GM21515 (cell line): ENCODE measurements around the gene SGK1.
"Not testable (repeated sequence)": the region's sequence is repeated elsewhere in the genome, so short reads cannot be mapped to it uniquely, and the experiment has no call there.

Experiments used
- ATAC-seq: cut with Tn5 transposase; IDR thresholded peaks from one replicate; pipeline ENCODE4 v1.9.1; 2021; ENCODE audit not compliant: unreplicated experiment

Gene SGK1

DNA sequence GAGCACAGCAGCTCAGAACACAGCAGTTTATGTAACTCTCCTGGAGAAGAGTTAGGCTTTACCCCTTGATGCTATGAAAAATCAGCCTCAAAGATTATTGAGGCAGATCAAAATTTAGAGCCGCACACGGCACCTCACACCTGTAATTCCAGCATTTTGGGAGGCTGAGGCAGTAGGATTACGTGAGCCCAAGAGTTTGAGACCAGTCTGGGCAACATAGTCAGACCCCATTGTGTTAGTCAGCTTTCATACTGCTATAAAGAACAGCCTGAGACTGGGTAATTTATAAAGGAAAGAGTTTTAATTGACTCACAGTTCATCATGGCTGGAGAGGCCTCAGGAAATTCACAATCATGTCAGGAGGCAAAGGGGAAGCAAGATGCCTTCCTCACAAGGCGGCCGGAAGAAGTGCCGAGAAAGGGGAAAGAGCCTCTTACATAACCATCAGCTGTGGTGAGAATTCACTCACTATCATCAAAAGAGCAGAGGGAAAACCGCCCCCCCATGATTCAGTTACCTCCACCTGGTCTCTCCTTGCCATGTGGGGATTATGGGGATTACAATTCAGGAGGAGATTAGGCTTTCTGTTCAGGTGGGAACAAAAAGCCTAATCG, 87.7 kb downstream of the SGK1 start:
- ATAC-seq = no peak

- ATAC-seq = no peak
Observed at GRCh38 chr6:134229520-134229919, 88.4 kb downstream of the SGK1 start.

- no peak for ATAC-seq
Observed at GRCh38 chr6:134223796-134224420, 94.0 kb downstream of the SGK1 start.

DNA sequence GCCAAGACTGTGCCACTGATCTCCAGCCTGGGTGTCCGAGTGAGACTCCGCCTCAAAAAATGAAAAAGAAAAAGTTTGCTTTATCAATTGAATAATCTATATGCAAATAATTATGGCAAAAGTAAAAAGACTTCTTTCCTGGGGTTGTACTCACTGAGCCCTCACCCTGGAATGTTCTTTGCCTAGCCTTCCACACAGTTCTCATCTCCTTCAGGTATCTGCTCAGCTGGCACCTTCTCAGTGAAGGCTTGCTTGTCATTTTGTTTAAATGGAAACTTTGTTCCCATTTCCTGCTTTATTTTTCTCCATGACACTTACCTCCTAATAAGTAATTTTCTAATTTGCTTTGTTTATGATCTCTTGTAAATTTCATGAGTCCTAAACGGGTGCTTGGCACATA, 96.7 kb downstream of the SGK1 start:
- ATAC-seq = no peak

DNA sequence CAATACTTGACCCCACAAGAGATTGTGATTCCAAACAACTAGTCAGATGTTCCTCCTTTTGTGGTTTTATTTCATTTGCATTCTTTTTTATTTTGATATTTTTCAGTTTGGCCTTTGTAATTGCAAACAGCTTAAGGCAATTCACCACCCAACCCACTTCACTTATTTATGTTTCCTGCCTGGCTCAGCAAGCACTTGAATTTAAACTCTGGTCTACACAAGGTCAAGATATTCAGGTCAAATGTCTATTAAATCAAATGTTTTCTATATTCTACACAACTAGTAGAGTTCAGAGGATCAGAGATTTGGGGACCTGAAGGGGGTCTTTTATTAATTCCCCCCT, 100.1 kb downstream of the SGK1 start:
- no peak for ATAC-seq

GRCh38 chr6:134217105-134217797, 100.7 kb downstream of the SGK1 start:
- no peak for ATAC-seq

- ATAC-seq = peak; percentile 56
Observed at GRCh38 chr6:134216301-134217010, 101.5 kb downstream of the SGK1 start.

GRCh38 chr6:134213410-134213809, 104.5 kb downstream of the SGK1 start:
- ATAC-seq = not testable (repeated sequence)

DNA sequence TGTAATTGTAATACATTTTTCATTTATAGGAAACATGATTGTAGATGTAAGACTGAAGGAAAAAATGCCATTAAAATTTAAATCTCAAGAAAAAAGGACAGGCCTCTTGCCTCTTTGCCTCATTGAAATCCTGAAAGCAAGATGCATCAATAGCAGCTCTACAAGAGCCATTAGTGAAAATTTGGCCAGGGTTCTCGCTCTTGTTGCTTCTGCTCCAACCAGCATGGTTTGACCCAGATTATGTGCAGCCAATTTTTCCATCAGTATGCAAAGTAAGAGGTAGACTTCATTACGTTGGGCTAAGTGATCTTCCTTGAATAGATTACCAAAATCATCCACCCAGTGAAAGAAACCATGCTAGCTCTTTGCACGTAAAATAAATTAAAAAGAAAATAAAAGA, 106.6 kb downstream of the SGK1 start:
- no peak for ATAC-seq

DNA sequence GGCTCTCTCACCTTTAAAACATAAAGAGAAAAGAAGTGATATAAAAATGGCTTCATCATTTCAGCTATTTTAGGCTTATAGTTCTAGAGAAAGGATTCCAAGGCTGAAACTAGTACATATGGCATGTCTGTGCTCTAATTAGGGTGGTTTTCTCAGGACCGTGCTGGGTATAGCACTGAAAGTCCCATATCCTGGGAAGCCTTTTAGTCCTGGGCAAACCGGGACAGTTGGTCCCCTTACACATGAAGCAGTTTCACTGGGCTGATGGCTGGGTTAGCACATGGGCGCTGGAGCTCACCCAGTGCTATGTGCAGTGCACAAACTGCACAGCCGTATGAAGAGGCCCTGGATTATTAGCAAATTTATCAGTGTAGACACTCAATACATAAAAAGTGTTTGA, 110.5 kb downstream of the SGK1 start:
- no peak for ATAC-seq

GRCh38 chr6:134205366-134205765, 112.5 kb downstream of the SGK1 start:
- ATAC-seq = no peak

DNA sequence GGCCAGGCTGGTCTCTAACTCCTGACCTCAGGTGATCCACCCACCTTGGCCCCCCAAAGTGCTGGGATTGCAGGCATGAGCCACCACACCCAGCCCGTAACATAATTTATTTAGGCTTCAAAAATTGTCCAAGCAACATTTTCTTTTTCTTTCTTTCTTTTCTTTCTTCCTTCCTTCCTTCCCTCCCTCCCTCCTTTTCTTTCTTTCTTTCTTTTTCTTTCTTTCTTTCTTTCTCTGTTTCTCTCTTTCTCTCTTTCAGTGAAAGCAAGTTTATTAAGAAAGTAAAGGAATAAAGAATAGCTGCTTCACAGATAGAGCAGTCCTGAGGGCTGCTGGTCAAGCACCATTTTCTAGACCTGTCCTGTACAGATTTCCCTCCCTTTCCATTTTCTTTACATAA, 113.2 kb downstream of the SGK1 start:
- ATAC-seq = not testable (repeated sequence)

DNA sequence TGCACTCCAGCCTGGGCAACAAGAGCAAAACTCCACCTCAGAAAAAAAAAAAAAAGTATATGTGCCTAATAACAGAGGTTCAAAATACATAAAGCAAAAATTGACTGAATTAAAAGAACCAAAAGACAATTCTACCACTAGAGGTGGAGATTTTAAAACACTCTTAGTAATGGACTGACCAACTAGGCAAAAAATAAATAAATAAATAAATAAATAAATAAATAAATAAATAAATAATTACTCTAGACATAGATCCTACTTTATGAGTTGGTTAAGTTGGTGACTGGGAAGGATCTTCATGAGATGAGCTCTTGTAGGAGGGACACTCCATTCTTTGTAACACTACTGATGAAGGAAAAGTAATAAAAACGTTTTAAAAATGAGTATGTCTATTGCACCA, 113.9 kb downstream of the SGK1 start:
- no peak for ATAC-seq

DNA sequence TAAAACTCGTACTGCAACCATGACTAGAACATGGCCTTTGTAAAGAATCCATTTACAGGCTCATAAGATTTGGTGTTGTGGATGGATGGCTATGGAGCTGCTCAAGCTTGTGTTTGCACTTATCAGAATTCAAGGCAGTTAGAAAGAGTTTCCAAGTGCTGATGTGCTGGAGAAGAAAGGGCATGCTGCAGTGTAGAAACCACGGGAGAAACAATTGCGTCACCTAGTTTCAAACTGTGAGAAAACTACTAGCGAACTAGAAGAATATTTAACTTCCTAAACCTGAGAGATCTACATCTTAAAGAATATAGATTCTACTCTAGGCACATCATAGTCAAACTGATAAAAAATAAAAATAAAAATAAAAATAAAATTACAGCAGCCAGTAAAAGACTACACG, 116.2 kb downstream of the SGK1 start:
- ATAC-seq = no peak

GRCh38 chr6:134199848-134200606, 117.9 kb downstream of the SGK1 start:
- ATAC-seq = no peak

GRCh38 chr6:134198093-134198492, 119.8 kb downstream of the SGK1 start:
- no peak for ATAC-seq

DNA sequence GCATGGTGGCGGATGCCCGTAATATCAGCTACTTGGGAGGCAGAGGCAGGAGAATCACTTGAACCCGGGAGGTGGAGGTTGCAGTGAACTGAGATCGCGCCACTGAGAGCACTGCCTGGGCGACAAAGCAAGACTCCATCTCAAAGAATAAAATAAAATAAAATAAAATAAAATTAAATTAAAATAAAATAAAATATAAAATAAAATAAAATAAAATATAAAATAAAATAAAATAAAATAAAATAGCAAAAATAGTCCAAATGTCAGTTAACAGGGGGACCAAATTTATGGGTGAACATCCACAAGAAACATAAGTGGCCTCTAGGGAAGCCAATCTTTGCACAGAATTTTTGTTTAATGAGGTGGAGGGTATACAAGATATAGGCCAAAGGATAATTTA, 120.2 kb downstream of the SGK1 start:
- not testable (repeated sequence) for ATAC-seq

DNA sequence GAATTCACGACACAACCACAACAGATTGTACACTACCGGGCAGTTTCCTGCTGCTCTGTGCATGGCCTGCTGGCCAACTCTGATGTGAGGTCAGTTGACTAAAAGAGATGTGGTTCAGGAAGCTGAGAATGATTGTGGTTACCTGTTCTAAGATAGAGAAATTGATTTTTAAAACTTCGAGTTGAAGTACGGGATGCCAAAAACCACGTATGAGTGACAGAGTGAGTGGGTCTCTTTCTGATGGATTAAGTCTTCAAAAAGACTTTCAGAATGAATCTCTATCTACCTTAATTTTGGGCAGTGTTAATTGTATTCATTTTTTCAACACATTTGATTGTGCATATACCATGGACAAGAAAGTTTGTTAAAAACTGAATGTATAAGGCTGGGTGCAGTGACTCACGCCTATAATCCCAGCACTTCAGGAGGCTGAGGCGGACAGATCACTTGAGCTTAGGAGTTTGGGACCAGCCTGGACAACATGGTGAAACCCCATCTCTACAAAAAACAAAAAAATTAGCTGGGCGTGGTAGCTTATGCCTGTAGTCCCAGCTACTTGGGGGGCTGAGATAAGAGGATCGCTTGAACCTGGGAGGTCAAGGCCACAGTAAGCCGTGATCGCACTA, 121.2 kb downstream of the SGK1 start:
- no peak for ATAC-seq

DNA sequence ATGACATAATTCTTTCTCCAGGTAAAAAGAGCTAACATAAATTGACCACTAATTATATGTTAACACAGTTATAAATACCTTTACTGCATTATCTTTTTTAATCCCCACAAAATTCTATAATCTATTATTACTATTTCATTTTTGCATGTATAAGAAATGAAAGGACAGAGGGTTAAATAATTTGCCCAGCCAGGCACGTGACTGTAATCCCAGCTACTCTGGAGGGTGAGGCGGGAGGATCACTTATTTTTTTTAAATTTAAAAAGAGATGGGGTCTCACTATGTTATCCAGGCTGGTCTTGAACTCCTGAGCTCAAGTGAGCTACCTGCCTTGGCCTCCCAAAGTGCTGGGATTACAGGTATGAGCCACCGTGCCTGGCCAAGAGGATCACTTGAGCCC, 121.9 kb downstream of the SGK1 start:
- no peak for ATAC-seq

GRCh38 chr6:134195164-134195906, 122.6 kb downstream of the SGK1 start:
- ATAC-seq = no peak
